GM12801 (cell line): Measurements from ENCODE around the gene PRKCH.

Experiments
- TF ChIP-seq, protein P1 (sequence below): IDR thresholded peaks from one replicate; pipeline ENCODE4 v1.5.1; 2011; ENCODE audit warnings: control low read depth; ENCODE audit not compliant: insufficient read length; ENCODE audit errors: extremely low read depth

Gene PRKCH

DNA sequence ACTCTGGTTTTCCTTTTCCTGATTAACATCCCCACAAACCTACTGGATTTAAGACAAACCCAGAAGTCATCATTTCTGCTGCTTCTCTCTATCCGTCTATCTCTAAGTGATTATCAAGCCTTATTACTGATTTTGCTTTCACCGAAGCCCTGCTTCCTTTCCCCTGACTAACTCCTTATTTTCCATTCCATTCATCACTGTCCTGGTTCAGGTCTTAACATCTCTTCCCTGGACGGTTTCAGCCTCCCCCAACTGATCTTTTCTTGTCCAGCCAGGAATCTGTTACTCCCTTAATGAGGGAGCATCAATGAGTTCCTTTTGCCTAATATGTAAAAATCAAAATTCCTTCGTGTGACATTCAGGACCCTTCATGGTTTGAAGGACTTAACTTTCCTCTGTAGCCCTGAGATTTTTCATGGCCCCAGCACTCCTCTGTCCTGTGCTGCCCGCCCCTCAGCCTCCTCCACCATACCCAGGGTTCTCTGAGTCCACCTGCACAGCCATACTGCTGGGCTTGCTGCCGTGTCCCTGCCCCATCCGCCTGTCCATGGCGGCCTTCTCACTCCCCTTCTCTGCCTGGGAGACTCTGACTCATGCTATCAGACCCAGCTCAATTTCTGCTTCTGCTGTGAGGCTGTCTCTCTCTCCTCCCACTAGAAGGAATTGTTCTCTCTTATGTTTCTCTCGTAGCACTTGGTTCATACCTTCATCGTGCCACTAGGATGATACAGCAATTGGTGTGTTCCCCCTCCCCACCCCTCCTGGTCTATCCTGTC, 206.1 kb downstream of the PRKCH start:
- TF ChIP-seq, protein P1, sequence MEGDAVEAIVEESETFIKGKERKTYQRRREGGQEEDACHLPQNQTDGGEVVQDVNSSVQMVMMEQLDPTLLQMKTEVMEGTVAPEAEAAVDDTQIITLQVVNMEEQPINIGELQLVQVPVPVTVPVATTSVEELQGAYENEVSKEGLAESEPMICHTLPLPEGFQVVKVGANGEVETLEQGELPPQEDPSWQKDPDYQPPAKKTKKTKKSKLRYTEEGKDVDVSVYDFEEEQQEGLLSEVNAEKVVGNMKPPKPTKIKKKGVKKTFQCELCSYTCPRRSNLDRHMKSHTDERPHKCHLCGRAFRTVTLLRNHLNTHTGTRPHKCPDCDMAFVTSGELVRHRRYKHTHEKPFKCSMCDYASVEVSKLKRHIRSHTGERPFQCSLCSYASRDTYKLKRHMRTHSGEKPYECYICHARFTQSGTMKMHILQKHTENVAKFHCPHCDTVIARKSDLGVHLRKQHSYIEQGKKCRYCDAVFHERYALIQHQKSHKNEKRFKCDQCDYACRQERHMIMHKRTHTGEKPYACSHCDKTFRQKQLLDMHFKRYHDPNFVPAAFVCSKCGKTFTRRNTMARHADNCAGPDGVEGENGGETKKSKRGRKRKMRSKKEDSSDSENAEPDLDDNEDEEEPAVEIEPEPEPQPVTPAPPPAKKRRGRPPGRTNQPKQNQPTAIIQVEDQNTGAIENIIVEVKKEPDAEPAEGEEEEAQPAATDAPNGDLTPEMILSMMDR, result no peak

DNA sequence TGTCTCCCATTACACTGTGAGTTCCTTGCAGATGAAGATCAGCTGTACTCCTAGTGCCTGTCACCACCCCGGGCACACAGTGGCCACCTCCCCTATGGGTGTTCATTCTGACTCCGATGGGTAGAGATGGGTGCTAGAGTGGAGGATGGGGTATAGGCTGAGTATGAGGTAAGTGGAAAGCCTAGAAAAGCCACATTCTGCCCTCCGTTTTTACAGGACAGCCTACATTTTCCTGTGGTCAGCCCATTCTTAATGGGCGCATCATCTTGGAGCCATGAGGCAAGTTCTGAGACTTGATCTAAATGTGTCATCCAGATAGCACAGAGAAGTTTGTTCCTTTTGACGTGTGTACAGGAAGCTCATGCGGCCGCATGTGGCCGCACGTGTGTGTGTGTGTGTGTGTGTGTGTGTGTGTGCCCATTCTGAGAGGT, 207.2 kb downstream of the PRKCH start:
- TF ChIP-seq, protein P1, result no peak

- TF ChIP-seq, protein P1, result no peak
Measured at GRCh38 chr14:61530296-61530695, 208.9 kb downstream of the PRKCH start.

DNA sequence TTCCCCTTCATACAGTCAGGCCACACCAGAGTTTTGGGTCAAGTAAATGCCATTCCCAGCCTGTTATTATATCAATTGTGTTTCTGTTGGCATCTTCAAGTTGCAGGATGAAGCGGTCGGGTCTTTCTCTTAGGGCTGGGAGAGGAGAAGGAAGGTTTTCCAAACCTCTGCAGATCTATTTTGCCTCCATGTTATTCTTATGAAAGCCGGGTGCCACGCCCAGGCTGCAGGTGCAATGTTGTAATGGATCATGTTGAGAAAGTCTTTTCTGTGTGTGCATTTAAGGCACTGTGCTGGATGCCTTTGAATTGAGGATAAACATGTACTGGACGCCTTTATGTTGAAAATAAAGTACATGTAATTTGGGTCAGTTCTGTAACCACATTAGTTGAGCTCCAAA, 209.5 kb downstream of the PRKCH start:
- TF ChIP-seq, protein P1, result no peak

GRCh38 chr14:61531465-61532122, 210.2 kb downstream of the PRKCH start:
- TF ChIP-seq, protein P1, result no peak

GRCh38 chr14:61532123-61532505, 210.7 kb downstream of the PRKCH start:
- TF ChIP-seq, protein P1, result no peak

- TF ChIP-seq, protein P1, result no peak
Measured at GRCh38 chr14:61532763-61533162, 211.4 kb downstream of the PRKCH start.
